ENCODE results near the gene CFAP97. TPM values are rescaled to one million over a fixed set of nuclear protein-coding genes. Genes with fewer than 3 reads are reported as not detected.
A peak's percentile ranks its signal among the peaks of the same experiment; 100 is the strongest.
"Not testable (repeated sequence)": the region's sequence is repeated elsewhere in the genome, so short reads cannot be mapped to it uniquely, and the experiment has no call there.

CFAP97 gene
- polyA plus RNA-seq, 1 donor from 2014 or later, result 29.8 TPM

DNA sequence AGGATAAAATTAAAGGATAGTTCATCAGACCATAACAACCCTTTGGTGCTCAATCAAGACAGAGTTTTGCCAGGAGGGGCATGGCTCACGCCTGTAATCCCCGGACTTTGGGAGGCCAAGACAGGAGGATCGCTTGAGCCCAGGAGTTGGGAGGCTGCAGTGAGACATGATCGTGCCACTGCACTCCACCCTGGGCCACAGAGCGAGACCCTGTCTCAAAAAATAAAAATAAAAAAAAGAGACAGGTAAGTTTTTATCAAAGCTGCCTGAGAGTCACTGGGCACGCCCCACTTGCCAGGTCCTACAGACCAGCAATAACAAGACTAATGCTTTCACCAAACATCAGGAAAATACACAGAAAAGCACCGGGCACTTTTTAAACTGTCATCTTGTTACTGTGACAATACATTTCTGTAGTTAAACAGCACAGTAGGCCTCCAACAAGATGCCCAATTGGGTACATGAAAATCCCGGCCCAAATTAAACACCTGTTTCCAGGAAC, 765 bp downstream of the CFAP97 start (continued):
- TF ChIP-seq POLR2AphosphoS5 (IDR thresholded peaks at IDR 0.05), result no peak
- TF ChIP-seq RAD21 (conservative IDR thresholded peaks at IDR 0.05), result no peak
- no peak for TF ChIP-seq MXI1 (conservative IDR thresholded peaks at IDR 0.05; ENCODE audit: poor library complexity, severe bottlenecking)

GRCh38 chr4:185201977-185202962, 1.5 kb downstream of the CFAP97 start:
- no peaks in the 10 kb centered on the region for H3K36me3 ChIP-seq (ENCODE audit: insufficient read depth, low read length)
- TF ChIP-seq RAD21 (conservative IDR thresholded peaks at IDR 0.05) (no peak), MXI1 (conservative IDR thresholded peaks at IDR 0.05; ENCODE audit: poor library complexity, severe bottlenecking) (no peak), POLR2AphosphoS5 (IDR thresholded peaks at IDR 0.05) (no peak), EZH2 (IDR thresholded peaks at IDR 0.05; ENCODE audit: borderline replicate concordance, insufficient read depth, low read length, poor library complexity, severe bottlenecking) (no peak), SMC3 (conservative IDR thresholded peaks at IDR 0.05; ENCODE audit: poor library complexity) (no peak), EP300 (conservative IDR thresholded peaks at IDR 0.05; ENCODE audit: poor library complexity, severe bottlenecking) (no peak), TAF1 (IDR thresholded peaks at IDR 0.05; ENCODE audit: low read depth) (no peak)
- TF ChIP-seq, protein P1, sequence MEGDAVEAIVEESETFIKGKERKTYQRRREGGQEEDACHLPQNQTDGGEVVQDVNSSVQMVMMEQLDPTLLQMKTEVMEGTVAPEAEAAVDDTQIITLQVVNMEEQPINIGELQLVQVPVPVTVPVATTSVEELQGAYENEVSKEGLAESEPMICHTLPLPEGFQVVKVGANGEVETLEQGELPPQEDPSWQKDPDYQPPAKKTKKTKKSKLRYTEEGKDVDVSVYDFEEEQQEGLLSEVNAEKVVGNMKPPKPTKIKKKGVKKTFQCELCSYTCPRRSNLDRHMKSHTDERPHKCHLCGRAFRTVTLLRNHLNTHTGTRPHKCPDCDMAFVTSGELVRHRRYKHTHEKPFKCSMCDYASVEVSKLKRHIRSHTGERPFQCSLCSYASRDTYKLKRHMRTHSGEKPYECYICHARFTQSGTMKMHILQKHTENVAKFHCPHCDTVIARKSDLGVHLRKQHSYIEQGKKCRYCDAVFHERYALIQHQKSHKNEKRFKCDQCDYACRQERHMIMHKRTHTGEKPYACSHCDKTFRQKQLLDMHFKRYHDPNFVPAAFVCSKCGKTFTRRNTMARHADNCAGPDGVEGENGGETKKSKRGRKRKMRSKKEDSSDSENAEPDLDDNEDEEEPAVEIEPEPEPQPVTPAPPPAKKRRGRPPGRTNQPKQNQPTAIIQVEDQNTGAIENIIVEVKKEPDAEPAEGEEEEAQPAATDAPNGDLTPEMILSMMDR (IDR thresholded peaks at IDR 0.05; ENCODE audit: poor library complexity, severe bottlenecking), result no peak
- TF ChIP-seq, protein P2, sequence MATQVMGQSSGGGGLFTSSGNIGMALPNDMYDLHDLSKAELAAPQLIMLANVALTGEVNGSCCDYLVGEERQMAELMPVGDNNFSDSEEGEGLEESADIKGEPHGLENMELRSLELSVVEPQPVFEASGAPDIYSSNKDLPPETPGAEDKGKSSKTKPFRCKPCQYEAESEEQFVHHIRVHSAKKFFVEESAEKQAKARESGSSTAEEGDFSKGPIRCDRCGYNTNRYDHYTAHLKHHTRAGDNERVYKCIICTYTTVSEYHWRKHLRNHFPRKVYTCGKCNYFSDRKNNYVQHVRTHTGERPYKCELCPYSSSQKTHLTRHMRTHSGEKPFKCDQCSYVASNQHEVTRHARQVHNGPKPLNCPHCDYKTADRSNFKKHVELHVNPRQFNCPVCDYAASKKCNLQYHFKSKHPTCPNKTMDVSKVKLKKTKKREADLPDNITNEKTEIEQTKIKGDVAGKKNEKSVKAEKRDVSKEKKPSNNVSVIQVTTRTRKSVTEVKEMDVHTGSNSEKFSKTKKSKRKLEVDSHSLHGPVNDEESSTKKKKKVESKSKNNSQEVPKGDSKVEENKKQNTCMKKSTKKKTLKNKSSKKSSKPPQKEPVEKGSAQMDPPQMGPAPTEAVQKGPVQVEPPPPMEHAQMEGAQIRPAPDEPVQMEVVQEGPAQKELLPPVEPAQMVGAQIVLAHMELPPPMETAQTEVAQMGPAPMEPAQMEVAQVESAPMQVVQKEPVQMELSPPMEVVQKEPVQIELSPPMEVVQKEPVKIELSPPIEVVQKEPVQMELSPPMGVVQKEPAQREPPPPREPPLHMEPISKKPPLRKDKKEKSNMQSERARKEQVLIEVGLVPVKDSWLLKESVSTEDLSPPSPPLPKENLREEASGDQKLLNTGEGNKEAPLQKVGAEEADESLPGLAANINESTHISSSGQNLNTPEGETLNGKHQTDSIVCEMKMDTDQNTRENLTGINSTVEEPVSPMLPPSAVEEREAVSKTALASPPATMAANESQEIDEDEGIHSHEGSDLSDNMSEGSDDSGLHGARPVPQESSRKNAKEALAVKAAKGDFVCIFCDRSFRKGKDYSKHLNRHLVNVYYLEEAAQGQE (IDR thresholded peaks at IDR 0.05; ENCODE audit: borderline replicate concordance), result no peak
- H3K27me3 ChIP-seq (ENCODE audit: insufficient read depth, low read depth, low read length), result no peaks in the 10 kb centered on the region
- no peaks in the 10 kb centered on the region for H4K20me1 ChIP-seq (ENCODE audit: insufficient read depth)
- no peaks in the 10 kb centered on the region for H3K9me2 ChIP-seq (ENCODE audit: insufficient read depth, low read length)
- H2AFZ ChIP-seq (ENCODE audit: low read depth, low read length), result no peak overlapping the region
- no peak overlapping the region for H3K4me2 ChIP-seq (ENCODE audit: low read length)
- H3K9me3 ChIP-seq (ENCODE audit: low read length), result no peaks in the 10 kb centered on the region
- no peaks in the 10 kb centered on the region for H3K79me2 ChIP-seq (replicated peaks; ENCODE audit: insufficient read depth, low read length)
- H3K4me3 ChIP-seq (ENCODE audit: low read length), result peak overlapping the region; percentile 80
- H3F3A ChIP-seq (ENCODE audit: insufficient read depth, low read length, poor library complexity, severe bottlenecking), result peaks cover 6% of the 10 kb centered on the region
- H3K9ac ChIP-seq (ENCODE audit: low read length), result no peak overlapping the region
- H3K27ac ChIP-seq (ENCODE audit: low read length), result no peak overlapping the region

DNA sequence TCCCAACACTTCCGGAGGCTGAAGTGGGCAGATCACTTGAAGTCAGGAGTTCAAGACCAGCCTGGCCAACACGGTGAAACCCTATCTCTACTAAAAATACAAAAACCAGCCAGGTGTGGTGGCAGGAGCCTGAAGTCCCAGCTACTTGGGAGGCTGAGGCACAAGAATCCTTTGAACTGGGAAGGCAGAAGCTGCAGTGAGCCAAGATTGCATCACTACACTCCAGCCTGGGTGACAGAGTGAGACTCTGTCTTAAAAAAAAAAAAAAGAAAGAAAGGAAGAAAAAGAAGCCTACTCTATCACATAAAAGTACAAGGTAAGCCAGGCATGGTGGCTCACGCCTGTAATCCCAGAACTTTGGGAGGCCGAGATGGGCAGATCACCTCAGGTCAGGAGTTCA, 5.6 kb downstream of the CFAP97 start:
- not testable (repeated sequence) for H3K4me3 ChIP-seq (ENCODE audit: low read length); H3K36me3 ChIP-seq (ENCODE audit: insufficient read depth, low read length); H3K27ac ChIP-seq (ENCODE audit: low read length); H3K27me3 ChIP-seq (ENCODE audit: insufficient read depth, low read depth, low read length); H3K79me2 ChIP-seq (replicated peaks; ENCODE audit: insufficient read depth, low read length); H3K4me2 ChIP-seq (ENCODE audit: low read length); H3F3A ChIP-seq (ENCODE audit: insufficient read depth, low read length, poor library complexity, severe bottlenecking); H3K9me3 ChIP-seq (ENCODE audit: low read length); H3K9me2 ChIP-seq (ENCODE audit: insufficient read depth, low read length); H2AFZ ChIP-seq (ENCODE audit: low read depth, low read length); H3K9ac ChIP-seq (ENCODE audit: low read length); H4K20me1 ChIP-seq (ENCODE audit: insufficient read depth)
